ENCODE data around the gene ZNF556.

Gene ZNF556

DNA sequence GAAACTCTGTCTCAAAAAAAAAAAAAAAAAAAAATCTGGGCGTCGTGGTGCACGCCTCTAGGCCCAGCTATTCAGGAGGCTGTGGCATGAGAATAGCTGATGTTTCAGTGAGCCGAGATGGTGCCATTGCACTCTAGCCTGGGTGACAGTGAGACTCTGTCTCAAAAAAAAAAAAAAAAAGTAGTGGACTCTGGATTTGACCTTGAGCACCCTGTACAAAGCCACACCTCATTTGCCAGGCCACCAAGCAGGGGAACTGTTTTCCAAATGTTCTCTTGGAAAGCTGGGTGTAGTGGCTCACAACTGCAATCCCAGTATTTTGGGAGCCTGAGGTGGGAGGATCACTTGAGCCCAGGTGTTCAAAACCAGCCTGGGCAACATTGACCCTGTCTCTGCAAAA is 29.7 kb upstream of the ZNF556 start:
- H4K20me1 ChIP-seq (ENCODE audit: control insufficient read depth, insufficient read depth, low read depth, low read length) = no peaks in the 10 kb centered on the region
- H3K4me2 ChIP-seq (ENCODE audit: low read length) = no peak overlapping the region
- H3K9me3 ChIP-seq (ENCODE audit: control insufficient read depth, insufficient read depth, low read length) = peaks cover 34% of the 10 kb centered on the region
- H3K27me3 ChIP-seq (ENCODE audit: control insufficient read depth, low read length) = no peaks in the 10 kb centered on the region
- H3K27ac ChIP-seq (ENCODE audit: low read depth, low read length) = no peak overlapping the region
- H3K4me3 ChIP-seq (ENCODE audit: low read length) = no peak overlapping the region
- peaks cover 7% of the 10 kb centered on the region; the same call in 1 of the 2 replicates for H3K36me3 ChIP-seq (ENCODE audit: control insufficient read depth, low read length)
- H3F3A ChIP-seq (ENCODE audit: control insufficient read depth, insufficient read depth) = peaks cover 3% of the 10 kb centered on the region; the same call in 1 of the 2 replicates
- no peaks in the 10 kb centered on the region for H3K9me2 ChIP-seq (replicated peaks; ENCODE audit: control insufficient read depth, low read length)
- peaks cover 4% of the 10 kb centered on the region; the same call in 1 of the 2 replicates for H3K79me2 ChIP-seq (ENCODE audit: control insufficient read depth, low read length)
- no peak for TF ChIP-seq EZH2phosphoT487 (IDR thresholded peaks at IDR 0.05; ENCODE audit: borderline replicate concordance, low read length)
- TF ChIP-seq, protein P1, sequence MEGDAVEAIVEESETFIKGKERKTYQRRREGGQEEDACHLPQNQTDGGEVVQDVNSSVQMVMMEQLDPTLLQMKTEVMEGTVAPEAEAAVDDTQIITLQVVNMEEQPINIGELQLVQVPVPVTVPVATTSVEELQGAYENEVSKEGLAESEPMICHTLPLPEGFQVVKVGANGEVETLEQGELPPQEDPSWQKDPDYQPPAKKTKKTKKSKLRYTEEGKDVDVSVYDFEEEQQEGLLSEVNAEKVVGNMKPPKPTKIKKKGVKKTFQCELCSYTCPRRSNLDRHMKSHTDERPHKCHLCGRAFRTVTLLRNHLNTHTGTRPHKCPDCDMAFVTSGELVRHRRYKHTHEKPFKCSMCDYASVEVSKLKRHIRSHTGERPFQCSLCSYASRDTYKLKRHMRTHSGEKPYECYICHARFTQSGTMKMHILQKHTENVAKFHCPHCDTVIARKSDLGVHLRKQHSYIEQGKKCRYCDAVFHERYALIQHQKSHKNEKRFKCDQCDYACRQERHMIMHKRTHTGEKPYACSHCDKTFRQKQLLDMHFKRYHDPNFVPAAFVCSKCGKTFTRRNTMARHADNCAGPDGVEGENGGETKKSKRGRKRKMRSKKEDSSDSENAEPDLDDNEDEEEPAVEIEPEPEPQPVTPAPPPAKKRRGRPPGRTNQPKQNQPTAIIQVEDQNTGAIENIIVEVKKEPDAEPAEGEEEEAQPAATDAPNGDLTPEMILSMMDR (IDR thresholded peaks at IDR 0.05; ENCODE audit: low read depth, low read length, poor library complexity, severe bottlenecking) = no peak
- peaks cover 12% of the 10 kb centered on the region for H3K4me1 ChIP-seq (ENCODE audit: control insufficient read depth, low read length)

DNA sequence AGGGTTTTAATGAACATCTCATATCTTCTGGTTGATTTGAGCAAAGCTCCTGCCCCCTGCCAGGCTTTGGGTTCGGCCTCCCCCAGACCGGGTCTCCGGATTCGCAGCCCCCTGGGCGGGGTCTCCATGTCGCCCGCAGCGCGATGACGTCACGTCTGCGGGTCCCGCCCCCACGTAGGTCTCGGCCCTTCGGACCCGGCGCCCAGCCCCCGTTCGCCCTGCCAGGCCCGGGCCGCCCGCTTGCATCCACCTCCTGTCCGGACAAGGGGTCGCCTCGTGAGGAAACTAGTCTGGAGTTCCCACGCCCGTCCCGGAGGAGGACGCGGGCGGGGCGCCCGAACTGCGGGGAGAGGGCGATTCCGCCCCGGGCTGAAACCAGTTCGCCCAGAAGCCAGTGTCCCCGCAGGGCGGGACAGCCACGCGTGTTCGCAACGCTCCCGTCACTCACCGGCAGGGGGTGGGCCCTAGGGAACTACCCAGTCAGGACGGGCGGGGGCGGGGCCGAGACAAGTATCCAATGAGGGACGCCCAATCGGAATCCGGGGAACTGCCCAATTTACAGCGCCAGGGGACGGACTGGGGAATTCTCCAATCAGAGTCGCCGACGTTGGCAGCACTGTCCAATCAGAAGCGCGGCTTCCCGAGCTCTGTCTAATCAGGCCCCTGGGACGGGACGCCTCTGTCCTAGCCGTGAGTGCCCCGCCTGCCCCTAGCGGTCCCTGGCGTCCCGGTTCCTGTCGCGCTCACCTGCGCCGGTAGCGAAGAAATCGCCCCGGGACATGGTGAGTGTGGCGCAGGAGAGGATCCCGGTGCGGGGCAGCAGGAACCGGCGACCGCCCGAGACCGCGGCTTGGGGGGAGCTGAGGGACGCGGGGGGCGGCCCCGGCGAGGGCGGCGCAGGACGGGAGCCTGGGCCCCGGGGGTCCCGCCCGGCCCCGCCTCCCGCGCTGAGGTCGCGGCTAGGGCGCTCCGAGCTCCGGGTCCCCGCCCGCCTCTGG is 26.0 kb upstream of the ZNF556 start, which contains the start of gene ZNF555:
ZNF555 (plus strand) TSS at position 682 of the 998 bp plus-strand sequence; CDS start at position 780, 98 bp downstream.
- H3F3A ChIP-seq (ENCODE audit: control insufficient read depth, insufficient read depth) = peaks cover 11% of the 10 kb centered on the region
- TF ChIP-seq EZH2phosphoT487 (IDR thresholded peaks at IDR 0.05; ENCODE audit: borderline replicate concordance, low read length) = no peak
- TF ChIP-seq, protein P1 (IDR thresholded peaks at IDR 0.05; ENCODE audit: low read depth, low read length, poor library complexity, severe bottlenecking) = peak; percentile 47
- peaks cover 26% of the 10 kb centered on the region for H3K79me2 ChIP-seq (ENCODE audit: control insufficient read depth, low read length)
- peaks cover 4% of the 10 kb centered on the region for H3K9me3 ChIP-seq (ENCODE audit: control insufficient read depth, insufficient read depth, low read length)
- peak within 1 kb of the TSS; percentile 75 for H3K4me2 ChIP-seq (ENCODE audit: low read length)
- H3K27me3 ChIP-seq (ENCODE audit: control insufficient read depth, low read length) = no peaks in the 10 kb centered on the region
- H3K36me3 ChIP-seq (ENCODE audit: control insufficient read depth, low read length) = peaks cover 5% of the 10 kb centered on the region; the same call in 1 of the 2 replicates
- peaks cover 24% of the 10 kb centered on the region for H3K4me1 ChIP-seq (ENCODE audit: control insufficient read depth, low read length)
- H3K9me2 ChIP-seq (replicated peaks; ENCODE audit: control insufficient read depth, low read length) = no peaks in the 10 kb centered on the region
- H3K27ac ChIP-seq (ENCODE audit: low read depth, low read length) = peak within 1 kb of the TSS; percentile 71
- peak within 1 kb of the TSS; percentile 96 for H3K4me3 ChIP-seq (ENCODE audit: low read length)
- H4K20me1 ChIP-seq (ENCODE audit: control insufficient read depth, insufficient read depth, low read depth, low read length) = no peaks in the 10 kb centered on the region

DNA sequence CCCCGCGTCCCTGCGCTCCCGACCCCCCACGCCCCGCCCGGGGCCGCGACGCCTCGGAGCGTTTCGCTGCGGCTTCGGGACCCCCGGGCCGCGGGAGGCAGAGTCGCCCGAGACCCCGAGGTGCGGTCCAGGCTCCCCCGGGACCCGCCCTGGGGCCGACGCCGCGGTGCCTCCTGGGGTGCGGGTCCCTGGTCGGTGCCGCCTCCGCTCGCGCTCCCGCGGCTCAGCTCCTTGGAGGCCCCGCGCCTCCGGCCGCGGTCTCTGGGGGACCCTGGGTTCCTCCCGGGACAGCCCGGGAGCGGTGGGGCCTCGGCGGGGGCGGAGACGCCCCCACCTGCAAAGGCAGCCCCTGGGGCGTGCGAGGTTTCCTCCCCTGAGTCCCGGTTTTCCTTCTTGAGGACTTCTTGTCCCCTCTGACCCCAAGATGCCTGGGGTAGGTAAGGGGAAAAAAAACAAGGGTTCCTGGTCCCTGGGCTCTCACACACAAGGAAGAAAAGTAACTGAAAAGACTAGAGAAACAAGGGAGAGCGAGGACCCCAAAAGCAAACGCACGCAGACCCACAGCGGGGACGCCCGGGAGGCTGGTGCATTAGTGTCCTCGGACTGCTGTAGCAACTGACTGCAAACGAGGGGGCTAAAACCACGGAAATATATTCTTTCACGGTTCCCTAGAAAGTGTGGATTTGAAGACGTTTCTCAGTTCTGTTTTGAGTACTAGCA is 25.1 kb upstream of the ZNF556 start:
- H3K4me1 ChIP-seq (ENCODE audit: control insufficient read depth, low read length) = peaks cover 24% of the 10 kb centered on the region
- H3K9me3 ChIP-seq (ENCODE audit: control insufficient read depth, insufficient read depth, low read length) = 0 out of 2 replicates have a peak, but pooled peaks cover 3% of the 10 kb centered on the region
- peaks cover 11% of the 10 kb centered on the region for H3F3A ChIP-seq (ENCODE audit: control insufficient read depth, insufficient read depth)
- H3K9me2 ChIP-seq (replicated peaks; ENCODE audit: control insufficient read depth, low read length) = no peaks in the 10 kb centered on the region
- peak overlapping the region; percentile 96 for H3K4me3 ChIP-seq (ENCODE audit: low read length)
- no peak for TF ChIP-seq EZH2phosphoT487 (IDR thresholded peaks at IDR 0.05; ENCODE audit: borderline replicate concordance, low read length)
- TF ChIP-seq, protein P1 (IDR thresholded peaks at IDR 0.05; ENCODE audit: low read depth, low read length, poor library complexity, severe bottlenecking) = no peak
- H3K36me3 ChIP-seq (ENCODE audit: control insufficient read depth, low read length) = peaks cover 5% of the 10 kb centered on the region; the same call in 1 of the 2 replicates
- no peaks in the 10 kb centered on the region for H4K20me1 ChIP-seq (ENCODE audit: control insufficient read depth, insufficient read depth, low read depth, low read length)
- 0 out of 2 replicates have a peak overlapping the region, but pooled peaks have one; percentile 7 for H3K27ac ChIP-seq (ENCODE audit: low read depth, low read length)
- H3K27me3 ChIP-seq (ENCODE audit: control insufficient read depth, low read length) = no peaks in the 10 kb centered on the region
- peak overlapping the region; percentile 75 for H3K4me2 ChIP-seq (ENCODE audit: low read length)
- H3K79me2 ChIP-seq (ENCODE audit: control insufficient read depth, low read length) = peaks cover 28% of the 10 kb centered on the region
